Ishikawa (cell line): ENCODE results near the gene TBC1D5.

ENCODE experiments used
- CEBPB ChIP-seq: IDR thresholded peaks from 2 replicates; pipeline ENCODE4 v1.6.1; 2012
- CREB1 ChIP-seq: IDR thresholded peaks from 2 replicates; pipeline ENCODE4 v1.6.1; 2012; ENCODE audit warnings: low read depth
- EGR1 ChIP-seq: IDR thresholded peaks from 2 replicates; pipeline ENCODE4 v1.6.1; 2012
- EP300 ChIP-seq: IDR thresholded peaks from 2 replicates; pipeline ENCODE4 v1.6.1; 2012; ENCODE audit warnings: borderline replicate concordance
- FOXM1 ChIP-seq: IDR thresholded peaks from 2 replicates; pipeline ENCODE4 v1.6.1; 2012; ENCODE audit warnings: low read depth, borderline replicate concordance
- MAX ChIP-seq: IDR thresholded peaks from 2 replicates; pipeline ENCODE4 v1.6.1; 2012
- NFIC ChIP-seq: IDR thresholded peaks from 2 replicates; pipeline ENCODE4 v1.6.1; 2012
- RAD21 ChIP-seq: IDR thresholded peaks from 2 replicates; pipeline ENCODE4 v1.6.1; 2012; ENCODE audit warnings: low read depth
- REST ChIP-seq: IDR thresholded peaks from 2 replicates; pipeline ENCODE4 v1.6.1; 2012; ENCODE audit warnings: low read depth, mild to moderate bottlenecking
- TAF1 ChIP-seq: IDR thresholded peaks from 2 replicates; pipeline ENCODE4 v1.6.1; 2012; ENCODE audit warnings: low read depth, mild to moderate bottlenecking
- TCF12 ChIP-seq: IDR thresholded peaks from 2 replicates; pipeline ENCODE4 v1.6.1; 2012; ENCODE audit warnings: low read depth
- TEAD4 ChIP-seq: IDR thresholded peaks from 2 replicates; pipeline ENCODE4 v1.6.1; 2012
- USF1 ChIP-seq: IDR thresholded peaks from 2 replicates; pipeline ENCODE4 v1.6.1; 2012
- YY1 ChIP-seq: IDR thresholded peaks from 2 replicates; pipeline ENCODE4 v1.6.1; 2012; ENCODE audit warnings: low read depth
- ZBTB7A ChIP-seq: IDR thresholded peaks from 2 replicates; pipeline ENCODE4 v1.6.1; 2012; ENCODE audit warnings: low read depth

TBC1D5 gene

GRCh38 chr3:17234382-17234781, 508.0 kb downstream of the TBC1D5 start:
- TF ChIP-seq RAD21 (no peak), FOXM1 (no peak)

GRCh38 chr3:17233398-17233800, 509.0 kb downstream of the TBC1D5 start:
- TF ChIP-seq REST = no peak
- TF ChIP-seq EGR1 = no peak
- TF ChIP-seq CEBPB = no peak
- peak; percentile 78 for TF ChIP-seq RAD21

- TF ChIP-seq EP300 (no peak), FOXM1 (no peak), RAD21 (no peak), CREB1 (no peak), EGR1 (no peak), YY1 (no peak), MAX (no peak), NFIC (no peak), REST (no peak), TEAD4 (no peak), TAF1 (no peak), USF1 (no peak), TCF12 (no peak), CEBPB (no peak)
Measured at GRCh38 chr3:17232442-17232841, 510.0 kb downstream of the TBC1D5 start.

GRCh38 chr3:17231537-17232261, 510.7 kb downstream of the TBC1D5 start:
- no peak for TF ChIP-seq MAX
- TF ChIP-seq NFIC = no peak
- no peak for TF ChIP-seq ZBTB7A
- TF ChIP-seq YY1 = no peak
- TF ChIP-seq EP300 = no peak
- TF ChIP-seq CEBPB = no peak
- TF ChIP-seq FOXM1 = no peak
- TF ChIP-seq RAD21 = no peak
- no peak for TF ChIP-seq EGR1
- no peak for TF ChIP-seq TCF12
- TF ChIP-seq TAF1 = no peak
- TF ChIP-seq USF1 = no peak
- TF ChIP-seq REST = no peak
- no peak for TF ChIP-seq CREB1
- TF ChIP-seq TEAD4 = no peak

GRCh38 chr3:17227472-17227871, 515.0 kb downstream of the TBC1D5 start:
- TF ChIP-seq FOXM1 = no peak
- TF ChIP-seq USF1 = no peak
- no peak for TF ChIP-seq MAX
- TF ChIP-seq CEBPB = no peak
- TF ChIP-seq EGR1 = no peak
- TF ChIP-seq CREB1 = no peak
- TF ChIP-seq NFIC = no peak
- no peak for TF ChIP-seq TAF1
